H1 (cell line): ENCODE data around the gene LAYN. TPM values are rescaled to one million over a fixed set of nuclear protein-coding genes. Genes with fewer than 3 reads are reported as not detected.

ENCODE experiments used
- CTCF ChIA-PET: fragments of 300-600 bp; sonication (Branson Sonifier 250); formaldehyde crosslinking; loops from one replicate; lab custom pipeline; 2021; ENCODE audit not compliant: partially characterized antibody; lab: Charles Lee
- POLR2A ChIA-PET: fragments of 300-600 bp; sonication (Branson Sonifier 250); formaldehyde crosslinking; loops from one replicate; lab custom pipeline; 2021; ENCODE audit warnings: inconsistent platforms; ENCODE audit not compliant: partially characterized antibody; lab: Charles Lee
- DNase-seq, 2 experiments: peaks; one replicate each; pipeline versions ENCODE4 v3.0.0 to v3.0.0-alpha.2; 2010 to 2022; ENCODE audit warnings: low spot score in 2 of 2, low read depth in 1 of 2, mixed read lengths in 1 of 2
- FAIRE-seq: peaks from 2 replicates; lab custom pipeline; 2011; peaks lifted over from hg19 to GRCh38; lab: Jason Lieb, UNC
- H2AFZ ChIP-seq: 2 replicates; pipeline ENCODE4 v1.8.1; 2012; ENCODE audit warnings: low read length, inconsistent platforms
- H2AK5ac ChIP-seq: 2 replicates; pipeline ENCODE4 v1.6.1; 2013; ENCODE audit warnings: low read depth, low read length
- H2BK120ac ChIP-seq: replicated peaks from 2 replicates; pipeline ENCODE3; 2013; ENCODE audit warnings: low read depth, low read length, inconsistent platforms
- H2BK12ac ChIP-seq: 2 replicates; pipeline ENCODE4 v1.6.1; 2013; ENCODE audit warnings: low read depth, low read length
- H2BK15ac ChIP-seq: 2 replicates; pipeline ENCODE4 v1.6.1; 2013; ENCODE audit warnings: low read length
- H2BK20ac ChIP-seq: 2 replicates; pipeline ENCODE4 v1.6.1; 2013; ENCODE audit warnings: low read length
- H2BK5ac ChIP-seq: 2 replicates; pipeline ENCODE4 v1.6.1; 2013; ENCODE audit warnings: low read depth, low read length
- H3K14ac ChIP-seq: 2 replicates; pipeline ENCODE4 v1.6.1; 2013; ENCODE audit warnings: inconsistent platforms; ENCODE audit not compliant: insufficient read length
- H3K18ac ChIP-seq: 2 replicates; pipeline ENCODE4 v1.6.1; 2013; ENCODE audit warnings: low read length; ENCODE audit errors: extremely low read depth
- H3K23ac ChIP-seq: 2 replicates; pipeline ENCODE4 v1.6.1; 2013; ENCODE audit warnings: inconsistent platforms; ENCODE audit not compliant: insufficient read length
- H3K23me2 ChIP-seq: 2 replicates; pipeline ENCODE4 v1.6.1; 2013; ENCODE audit warnings: low read depth, low read length
- H3K27ac ChIP-seq: 2 replicates; pipeline ENCODE4 v1.6.1; 2011; ENCODE audit warnings: low read depth, low read length, inconsistent platforms
- H3K27me3 ChIP-seq, 4 experiments: replicated peaks in 1 of 4; 1 replicate in 1 of 4; 2 replicates in 3 of 4; pipeline versions ENCODE4 v1.6.1 to v1.8.1; 2011 to 2013; ENCODE audit warnings: low read length in 3 of 4, mild to moderate bottlenecking in 3 of 4, inconsistent platforms in 2 of 4, mixed read lengths in 2 of 4, moderate library complexity in 1 of 4; ENCODE audit not compliant: control insufficient read depth in 3 of 4, insufficient read depth in 3 of 4; ENCODE audit errors: extremely low read depth in 1 of 4
- H3K36me3 ChIP-seq, 4 experiments: 2 replicates each; pipeline versions ENCODE4 v1.6.1 to v1.8.1; 2011 to 2013; ENCODE audit warnings: mild to moderate bottlenecking in 4 of 4, low read length in 3 of 4, moderate library complexity in 2 of 4, control low read depth in 1 of 4, inconsistent platforms in 1 of 4; ENCODE audit not compliant: insufficient read depth in 4 of 4, control insufficient read depth in 2 of 4
- H3K4ac ChIP-seq: replicated peaks from 2 replicates; pipeline ENCODE3; 2013; ENCODE audit warnings: low read length, low read depth, mixed read lengths, inconsistent platforms; ENCODE audit not compliant: insufficient read length
- H3K4me1 ChIP-seq, 4 experiments: replicated peaks in 1 of 4; 1 replicate in 1 of 4; 2 replicates in 3 of 4; pipeline versions ENCODE4 v1.6.1 to v1.8.1; 2011 to 2013; ENCODE audit warnings: low read length in 3 of 4, inconsistent platforms in 2 of 4, mixed read lengths in 1 of 4; ENCODE audit not compliant: insufficient read depth in 4 of 4, control insufficient read depth in 3 of 4
- H3K4me2 ChIP-seq, 2 experiments: 2 replicates each; pipeline versions ENCODE4 v1.6.1 to v1.8.1; 2011 to 2013; ENCODE audit warnings: low read depth in 2 of 2, low read length in 2 of 2, control low read depth in 1 of 2, inconsistent platforms in 1 of 2, mild to moderate bottlenecking in 1 of 2; ENCODE audit not compliant: insufficient read depth in 1 of 2
- H3K4me3 ChIP-seq, 4 experiments: fragments of 200-600, 300-600 bp in 1 of 4; sonication (generic), shearing (Covaris generic), sonication (Bioruptor Twin) in 1 of 4; 2 replicates each; pipeline versions ENCODE4 v1.5.1 to v1.8.1; 2011 to 2016; ENCODE audit warnings: low read length in 4 of 4, low read depth in 3 of 4, control low read depth in 2 of 4, inconsistent platforms in 2 of 4, mild to moderate bottlenecking in 2 of 4, mixed read lengths in 1 of 4, moderate library complexity in 1 of 4; ENCODE audit not compliant: insufficient read depth in 2 of 4; ENCODE audit errors: extremely low read depth in 1 of 4
- H3K56ac ChIP-seq: replicated peaks from 2 replicates; pipeline ENCODE3; 2013; ENCODE audit warnings: low read depth, mild to moderate bottlenecking, mixed read lengths, low read length, inconsistent platforms; ENCODE audit not compliant: insufficient read length
- H3K79me1 ChIP-seq: 2 replicates; pipeline ENCODE4 v1.6.1; 2013; ENCODE audit warnings: low read depth, low read length, control low read depth
- H3K79me2 ChIP-seq, 2 experiments: 2 replicates each; pipeline versions ENCODE4 v1.6.1 to v1.8.1; 2012 to 2013; ENCODE audit warnings: low read length in 2 of 2, mild to moderate bottlenecking in 2 of 2, inconsistent platforms in 1 of 2; ENCODE audit not compliant: insufficient read depth in 2 of 2, control insufficient read depth in 1 of 2
- H3K9ac ChIP-seq, 4 experiments: replicated peaks in 1 of 4; 1 replicate in 1 of 4; 2 replicates in 3 of 4; pipeline versions ENCODE4 v1.6.1 to v1.8.1; 2011 to 2013; ENCODE audit warnings: low read depth in 3 of 4, low read length in 3 of 4, control low read depth in 2 of 4, mild to moderate bottlenecking in 2 of 4, moderate library complexity in 2 of 4, inconsistent platforms in 1 of 4; ENCODE audit errors: extremely low read depth in 1 of 4
- H3K9me3 ChIP-seq, 2 experiments: 2 replicates each; pipeline versions ENCODE4 v1.6.1 to v1.8.1; 2012 to 2013; ENCODE audit warnings: mild to moderate bottlenecking in 2 of 2, moderate library complexity in 2 of 2, control low read depth in 1 of 2, inconsistent platforms in 1 of 2, low read depth in 1 of 2, low read length in 1 of 2, mixed read lengths in 1 of 2; ENCODE audit not compliant: insufficient read depth in 2 of 2
- H4K20me1 ChIP-seq, 2 experiments: replicated peaks in 1 of 2; 2 replicates each; pipeline versions ENCODE3 to v1.8.1; 2011 to 2013; ENCODE audit warnings: inconsistent platforms in 2 of 2, low read length in 2 of 2, mild to moderate bottlenecking in 1 of 2; ENCODE audit not compliant: insufficient read depth in 2 of 2, control insufficient read depth in 1 of 2
- H4K5ac ChIP-seq: 2 replicates; pipeline ENCODE4 v1.6.1; 2013; ENCODE audit warnings: low read length, low read depth, mixed read lengths, inconsistent platforms; ENCODE audit not compliant: insufficient read length
- H4K8ac ChIP-seq: 2 replicates; pipeline ENCODE4 v1.8.0; 2013; ENCODE audit warnings: mild to moderate bottlenecking, moderate library complexity, low read length, inconsistent platforms; ENCODE audit not compliant: insufficient read depth; ENCODE audit errors: extremely low read depth
- H4K91ac ChIP-seq: replicated peaks from 2 replicates; pipeline ENCODE3; 2013; ENCODE audit warnings: low read length, mixed read lengths, inconsistent platforms; ENCODE audit not compliant: insufficient read length
- BACH1 ChIP-seq: IDR thresholded peaks from 2 replicates; pipeline ENCODE4 v1.6.1; 2012; ENCODE audit warnings: low read length, improper control_type of control experiment
- FOSL1 ChIP-seq: IDR thresholded peaks from 2 replicates; pipeline ENCODE4 v1.6.1; 2011; ENCODE audit warnings: mild to moderate bottlenecking, low read depth, low read length, moderate library complexity; ENCODE audit not compliant: insufficient read depth
- SP1 ChIP-seq: IDR thresholded peaks from 2 replicates; pipeline ENCODE4 v1.6.1; 2011; ENCODE audit warnings: low read depth, low read length
- WGBS, 2 experiments: shearing (Covaris generic) in 1 of 2; methylation state at CpG; one replicate each; pipeline versions ENCODE4 v1.1.6 to v1.1.7; 2013 to 2015; ENCODE audit warnings: low lambda C conversion rate in 2 of 2, mixed read lengths in 2 of 2, inconsistent platforms in 1 of 2, low coverage in 1 of 2, missing lambda C conversion rate in 1 of 2; ENCODE audit not compliant: insufficient replicate concordance in 2 of 2, insufficient coverage in 1 of 2, insufficient read length in 1 of 2; ENCODE audit errors: extremely low coverage in 1 of 2, missing lambda C conversion rate in 1 of 2; 5-methylcytosine and 5-hydroxymethylcytosine counted together
- polyA plus RNA-seq, 7 experiments: library from polyadenylated mRNA; depleted of rRNA in 3 of 7; stranded (reverse) in 5 of 7; unstranded in 2 of 7; fragments of >200 nt in 5 of 7; fragments of 200-250 nt in 2 of 7; gene quantifications; 1 replicate in 5 of 7; 2 replicates in 1 of 7; 4 replicates in 1 of 7; pipeline versions ENCODE4 v1.2.1 to v1.2.3, GENCODE V29; 2011 to 2013; ENCODE audit warnings: missing spikeins in 2 of 7, mixed read lengths in 2 of 7
- total RNA-seq: library from RNA; stranded (reverse); fragmentation: NEBNext Ultra II Directional; extraction: Animal tissue kit (Norgen Biotek cat#: 25700); gene quantifications from 2 replicates; pipeline ENCODE4 v1.2.1, GENCODE V29; 2021

The LAYN gene
- total and polyA plus RNA-seq, 2 of the 8 experiments (the other 6 are each of a cell fraction or from before 2014, with no cell fraction given) = 4.2 to 9.3 TPM

GRCh38 chr11:111570796-111571195 is 30.3 kb downstream of the LAYN start:
- H3K27me3 ChIP-seq = no peaks in the 10 kb centered on the region
- no peak overlapping the region for H3K9ac ChIP-seq
- POLR2A ChIA-PET = no interaction called here
- 94% methylated on average over 6 of the region's 6 CpGs; no CpG with 5 or more reads in 1 of the 2 experiments for WGBS, 2 experiments
- H2BK20ac ChIP-seq = no peak overlapping the region
- H4K20me1 ChIP-seq = no peaks in the 10 kb centered on the region
- H2BK120ac ChIP-seq = no peak overlapping the region
- no peak overlapping the region for H3K18ac ChIP-seq
- no peak overlapping the region for H2AFZ ChIP-seq
- H2AK5ac ChIP-seq = no peak overlapping the region
- no peak overlapping the region for H4K5ac ChIP-seq
- no peaks in the 10 kb centered on the region for H3K23me2 ChIP-seq
- no peak overlapping the region for H3K4me2 ChIP-seq
- H3K4me3 ChIP-seq = no peak overlapping the region
- no peak overlapping the region for H3K56ac ChIP-seq
- H3K27ac ChIP-seq = no peak overlapping the region
- no peak for FAIRE-seq
- no peaks in the 10 kb centered on the region; a peak in 1 of 7 replicates for H3K4me1 ChIP-seq
- CTCF ChIA-PET = interaction anchor here (1.5 kb wide), 1 partner anchor 219 kb away, joined by 3 read pairs; no protein-coding TSS in a partner anchor
- H4K91ac ChIP-seq = no peak overlapping the region
- H3K79me1 ChIP-seq = no peaks in the 10 kb centered on the region
- no peak overlapping the region for H3K14ac ChIP-seq
- no peak overlapping the region for H2BK12ac ChIP-seq
- H2BK15ac ChIP-seq = no peak overlapping the region
- H3K79me2 ChIP-seq = no peaks in the 10 kb centered on the region
- no peaks in the 10 kb centered on the region for H3K36me3 ChIP-seq
- H3K4ac ChIP-seq = no peak overlapping the region
- TF ChIP-seq BACH1 = no peak
- TF ChIP-seq SP1 = no peak
- TF ChIP-seq FOSL1 = no peak
- H2BK5ac ChIP-seq = no peak overlapping the region
- DNase-seq = no peak
- H3K9me3 ChIP-seq = no peaks in the 10 kb centered on the region
- H3K23ac ChIP-seq = no peak overlapping the region
- H4K8ac ChIP-seq = no peak overlapping the region
